Measurements from ENCODE around the gene EZR. TPM values are rescaled to one million over a fixed set of nuclear protein-coding genes. Genes with fewer than 3 reads are reported as not detected.
A peak's percentile ranks its signal among the peaks of the same experiment; 100 is the strongest.

Gene EZR
- total RNA-seq, 1 donor from 2014 or later, result 314 TPM

- H3K36me3 ChIP-seq (ENCODE audit: control insufficient read depth, insufficient read depth, low read length), result peaks cover 50% of the 10 kb centered on the region
- TF ChIP-seq, protein P1, sequence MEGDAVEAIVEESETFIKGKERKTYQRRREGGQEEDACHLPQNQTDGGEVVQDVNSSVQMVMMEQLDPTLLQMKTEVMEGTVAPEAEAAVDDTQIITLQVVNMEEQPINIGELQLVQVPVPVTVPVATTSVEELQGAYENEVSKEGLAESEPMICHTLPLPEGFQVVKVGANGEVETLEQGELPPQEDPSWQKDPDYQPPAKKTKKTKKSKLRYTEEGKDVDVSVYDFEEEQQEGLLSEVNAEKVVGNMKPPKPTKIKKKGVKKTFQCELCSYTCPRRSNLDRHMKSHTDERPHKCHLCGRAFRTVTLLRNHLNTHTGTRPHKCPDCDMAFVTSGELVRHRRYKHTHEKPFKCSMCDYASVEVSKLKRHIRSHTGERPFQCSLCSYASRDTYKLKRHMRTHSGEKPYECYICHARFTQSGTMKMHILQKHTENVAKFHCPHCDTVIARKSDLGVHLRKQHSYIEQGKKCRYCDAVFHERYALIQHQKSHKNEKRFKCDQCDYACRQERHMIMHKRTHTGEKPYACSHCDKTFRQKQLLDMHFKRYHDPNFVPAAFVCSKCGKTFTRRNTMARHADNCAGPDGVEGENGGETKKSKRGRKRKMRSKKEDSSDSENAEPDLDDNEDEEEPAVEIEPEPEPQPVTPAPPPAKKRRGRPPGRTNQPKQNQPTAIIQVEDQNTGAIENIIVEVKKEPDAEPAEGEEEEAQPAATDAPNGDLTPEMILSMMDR (IDR thresholded peaks at IDR 0.05; ENCODE audit: insufficient read depth, low read length, severe bottlenecking), result no peak
- FAIRE-seq (peak; percentile 36), DNase-seq (ENCODE audit: low read depth) (no peak)
- H3K27me3 ChIP-seq (ENCODE audit: control insufficient read depth, insufficient read depth, low read length), result no peaks in the 10 kb centered on the region
- no peak overlapping the region for H3K4me3 ChIP-seq (ENCODE audit: low read depth, low read length)
Measured at GRCh38 chr6:158768436-158768835, 50.7 kb downstream of the EZR start.

- no peak for FAIRE-seq
- Histone ChIP-seq H3K36me3 (ENCODE audit: control insufficient read depth, insufficient read depth, low read length) (peaks cover 50% of the 10 kb centered on the region), H3K27me3 (ENCODE audit: control insufficient read depth, insufficient read depth, low read length) (no peaks in the 10 kb centered on the region), H3K4me3 (ENCODE audit: low read depth, low read length) (no peak overlapping the region)
- DNase-seq (ENCODE audit: low read depth), result no peak
- TF ChIP-seq, protein P1 (IDR thresholded peaks at IDR 0.05; ENCODE audit: insufficient read depth, low read length, severe bottlenecking), result no peak
Measured at GRCh38 chr6:158767709-158768108, 51.5 kb downstream of the EZR start.

- no peaks in the 10 kb centered on the region for H3K27me3 ChIP-seq (ENCODE audit: control insufficient read depth, insufficient read depth, low read length)
- no peak for DNase-seq (ENCODE audit: low read depth)
- peaks cover 44% of the 10 kb centered on the region for H3K36me3 ChIP-seq (ENCODE audit: control insufficient read depth, insufficient read depth, low read length)
- TF ChIP-seq, protein P1 (IDR thresholded peaks at IDR 0.05; ENCODE audit: insufficient read depth, low read length, severe bottlenecking), result no peak
- no peak overlapping the region for H3K4me3 ChIP-seq (ENCODE audit: low read depth, low read length)
- no peak for FAIRE-seq
Measured at GRCh38 chr6:158766621-158767455, 52.3 kb downstream of the EZR start.

GRCh38 chr6:158765499-158766068 is 53.6 kb downstream of the EZR start:
- no peaks in the 10 kb centered on the region for H3K27me3 ChIP-seq (ENCODE audit: control insufficient read depth, insufficient read depth, low read length)
- DNase-seq (ENCODE audit: low read depth) (no peak), FAIRE-seq (peak; percentile 55)
- TF ChIP-seq, protein P1 (IDR thresholded peaks at IDR 0.05; ENCODE audit: insufficient read depth, low read length, severe bottlenecking), result no peak
- peaks cover 33% of the 10 kb centered on the region for H3K36me3 ChIP-seq (ENCODE audit: control insufficient read depth, insufficient read depth, low read length)
- no peak overlapping the region for H3K4me3 ChIP-seq (ENCODE audit: low read depth, low read length)

DNA sequence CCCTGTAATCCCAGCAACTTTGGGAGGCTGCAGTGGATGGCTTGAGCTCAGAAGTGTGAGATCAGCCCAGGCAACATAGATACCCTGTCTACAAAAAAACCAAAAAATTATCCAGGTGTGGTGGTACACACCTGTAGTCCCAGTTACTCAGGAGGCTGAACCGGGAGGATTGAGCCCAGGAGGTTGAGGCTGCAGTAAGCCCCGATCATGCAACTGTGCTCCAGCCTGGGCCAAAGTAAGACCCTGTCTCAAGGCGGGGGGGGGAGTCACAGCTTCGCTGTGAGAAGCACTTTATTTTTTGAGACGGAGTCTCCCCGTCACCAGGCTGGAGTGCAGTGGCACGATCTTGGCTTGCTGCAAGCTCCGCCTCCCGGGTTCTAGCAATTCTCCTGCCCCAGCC is 54.2 kb downstream of the EZR start:
- TF ChIP-seq, protein P1 (IDR thresholded peaks at IDR 0.05; ENCODE audit: insufficient read depth, low read length, severe bottlenecking), result no peak
- no peaks in the 10 kb centered on the region for H3K27me3 ChIP-seq (ENCODE audit: control insufficient read depth, insufficient read depth, low read length)
- H3K36me3 ChIP-seq (ENCODE audit: control insufficient read depth, insufficient read depth, low read length), result peaks cover 28% of the 10 kb centered on the region
- FAIRE-seq (no peak), DNase-seq (ENCODE audit: low read depth) (no peak)
- no peak overlapping the region for H3K4me3 ChIP-seq (ENCODE audit: low read depth, low read length)

Data from bronchial epithelial cell (primary cell).